HCT116 (cell line): ENCODE measurements around the gene UBTD1. TPM values are rescaled to one million over a fixed set of nuclear protein-coding genes. Genes with fewer than 3 reads are reported as not detected.

Source experiments
- ATAC-seq: fragments of 200-7000 bp; cut with Tn5 transposase; 2 replicates; pipeline ENCODE4 v1.9.1; 2020; ENCODE audit warnings: mild to moderate bottlenecking, moderate library complexity
- BruUV-seq: library from RNA; stranded (reverse); fragments of 400-500 nt; replicated peaks from 2 replicates; lab custom pipeline; 2021; lab: Mats Ljungman, UMichigan
- CTCF ChIA-PET: fragments of 300-600 bp; sonication (Branson Sonifier 250); formaldehyde crosslinking; loops from one replicate; lab custom pipeline; 2021; ENCODE audit warnings: antibody characterized with exemption; lab: Charles Lee
- POLR2A ChIA-PET: fragments of 300-600, 350-600 bp; sonication (Branson Sonifier 250); formaldehyde crosslinking; loops from one replicate; lab custom pipeline; 2021; ENCODE audit warnings: antibody characterized with exemption; lab: Charles Lee
- RAD21 ChIA-PET, 2 experiments: fragments of 300-600 bp; sonication (Branson Sonifier 250); formaldehyde crosslinking; loops; one replicate each; lab custom pipeline; 2023; ENCODE audit warnings: low total read pairs in 2 of 2; ENCODE audit not compliant: uncharacterized antibody in 2 of 2, unreplicated experiment in 2 of 2, low non-redundant PET in 1 of 2; lab: Charles Lee
- DNase-seq: peaks from one replicate; pipeline ENCODE4 v3.0.0-alpha.2; 2010; ENCODE audit warnings: low read depth, low spot score
- H2AFZ ChIP-seq: fragments of 200-600 bp; shearing (Covaris generic), sonication (generic); 2 replicates; pipeline ENCODE4 v1.6.1; 2017; ENCODE audit warnings: low read depth, mixed run types, mixed read lengths, antibody characterized with exemption, low read length; ENCODE audit not compliant: poor library complexity, severe bottlenecking
- H3K27ac ChIP-seq: 2 replicates; pipeline ENCODE4 v1.5.1; 2012; ENCODE audit warnings: low read depth, low read length
- H3K27me3 ChIP-seq: fragments of 200-600 bp; sonication (generic); 2 replicates; pipeline ENCODE4 v1.6.1; 2016; ENCODE audit warnings: mixed run types, low read length, mixed read lengths; ENCODE audit not compliant: insufficient read depth
- H3K36me3 ChIP-seq, 2 experiments: fragments of 200-500 bp in 1 of 2; fragments of 200-600 bp in 1 of 2; sonication (Bioruptor generic) in 1 of 2; sonication (generic) in 1 of 2; 2 replicates each; pipeline versions ENCODE4 v1.5.1 to v1.6.1; 2014 to 2016; ENCODE audit warnings: low read length in 2 of 2, inconsistent platforms in 1 of 2, mixed read lengths in 1 of 2, mixed run types in 1 of 2; ENCODE audit not compliant: insufficient read depth in 2 of 2, control insufficient read depth in 1 of 2
- H3K4me1 ChIP-seq, 2 experiments: fragments of 200-600 bp in 1 of 2; sonication (generic) in 1 of 2; 2 replicates each; pipeline versions ENCODE4 v1.5.1 to v1.6.1; 2012 to 2017; ENCODE audit warnings: low read length in 2 of 2, inconsistent platforms in 1 of 2, mild to moderate bottlenecking in 1 of 2, mixed read lengths in 1 of 2, mixed run types in 1 of 2, moderate library complexity in 1 of 2; ENCODE audit not compliant: insufficient read depth in 2 of 2, control insufficient read depth in 1 of 2
- H3K4me2 ChIP-seq: fragments of 200-600 bp; sonication (generic); 2 replicates; pipeline ENCODE4 v1.6.1; 2017; ENCODE audit warnings: mixed run types, low read length, mixed read lengths
- H3K4me3 ChIP-seq, 2 experiments: fragments of 200-600 bp in 1 of 2; sonication (generic) in 1 of 2; replicated peaks in 1 of 2; 2 replicates each; pipeline ENCODE4 v1.5.1; 2011 to 2016; ENCODE audit warnings: low read length in 2 of 2, control low read depth in 1 of 2, low read depth in 1 of 2, mild to moderate bottlenecking in 1 of 2, mixed read lengths in 1 of 2, mixed run types in 1 of 2
- H3K79me2 ChIP-seq: fragments of 200-600 bp; sonication (generic); 2 replicates; pipeline ENCODE4 v1.6.1; 2017; ENCODE audit warnings: mild to moderate bottlenecking, mixed run types, low read length, moderate library complexity, mixed read lengths; ENCODE audit not compliant: insufficient read depth
- H3K9ac ChIP-seq: fragments of 200-600 bp; sonication (generic); 2 replicates; pipeline ENCODE4 v1.6.1; 2016; ENCODE audit warnings: low read length, mixed read lengths
- H3K9me2 ChIP-seq: fragments of 200-600 bp; sonication (generic), shearing (Covaris generic); 2 replicates; pipeline ENCODE4 v1.6.1; 2017; ENCODE audit warnings: mixed run types, mild to moderate bottlenecking, moderate library complexity; ENCODE audit not compliant: insufficient read depth
- H3K9me3 ChIP-seq, 2 experiments: fragments of 200-500 bp in 1 of 2; fragments of 200-600 bp in 1 of 2; sonication (Bioruptor generic) in 1 of 2; sonication (generic) in 1 of 2; 2 replicates each; pipeline ENCODE4 v1.6.1; 2014 to 2017; ENCODE audit warnings: low read length in 2 of 2, mixed read lengths in 2 of 2, inconsistent platforms in 1 of 2, low read depth in 1 of 2, mild to moderate bottlenecking in 1 of 2, mixed run types in 1 of 2, moderate library complexity in 1 of 2; ENCODE audit not compliant: control insufficient read depth in 1 of 2, insufficient read depth in 1 of 2
- H4K20me1 ChIP-seq: fragments of 200-600 bp; sonication (generic), shearing (Covaris generic); 2 replicates; pipeline ENCODE4 v1.6.1; 2017; ENCODE audit warnings: mixed run types, mild to moderate bottlenecking, moderate library complexity; ENCODE audit not compliant: insufficient read depth
- CBX3 ChIP-seq: IDR thresholded peaks from 2 replicates; pipeline ENCODE4 v1.6.1; 2012; ENCODE audit warnings: low read depth
- CEBPB ChIP-seq: IDR thresholded peaks from 2 replicates; pipeline ENCODE4 v1.6.1; 2012; ENCODE audit warnings: low read depth
- EGR1 ChIP-seq: IDR thresholded peaks from 2 replicates; pipeline ENCODE4 v1.6.1; 2012; ENCODE audit warnings: low read depth
- EZH2 ChIP-seq: fragments of 200-600 bp; sonication (generic); IDR thresholded peaks from 2 replicates; pipeline ENCODE4 v1.6.1; 2017; ENCODE audit warnings: antibody characterized with exemption, mixed run types
- EZH2phosphoT487 ChIP-seq: fragments of 200-600 bp; IDR thresholded peaks from 2 replicates; pipeline ENCODE4 v1.6.1; 2018; ENCODE audit warnings: antibody characterized with exemption, borderline replicate concordance
- JUND ChIP-seq: IDR thresholded peaks from 2 replicates; pipeline ENCODE4 v1.6.1; 2012
- POLR2A ChIP-seq: IDR thresholded peaks from 2 replicates; pipeline ENCODE4 v1.7.0; 2011; ENCODE audit warnings: borderline replicate concordance; ENCODE audit not compliant: insufficient read depth, insufficient read length; ENCODE audit errors: extremely low read depth
- POLR2AphosphoS5 ChIP-seq: IDR thresholded peaks from 2 replicates; pipeline ENCODE4 v1.6.1; 2011; ENCODE audit warnings: mild to moderate bottlenecking, low read depth, low read length, moderate library complexity
- SIN3A ChIP-seq: IDR thresholded peaks from 2 replicates; pipeline ENCODE4 v1.6.1; 2012; ENCODE audit warnings: low read depth
- SP1 ChIP-seq: IDR thresholded peaks from 2 replicates; pipeline ENCODE4 v1.6.1; 2012; ENCODE audit warnings: low read depth
- SRF ChIP-seq: IDR thresholded peaks from 2 replicates; pipeline ENCODE4 v1.6.1; 2012; ENCODE audit warnings: low read depth
- YY1 ChIP-seq: IDR thresholded peaks from 2 replicates; pipeline ENCODE4 v1.6.1; 2011; ENCODE audit warnings: low read length, low read depth, moderate library complexity, mild to moderate bottlenecking; ENCODE audit not compliant: insufficient replicate concordance; ENCODE audit errors: extremely low read depth
- ZFX ChIP-seq: fragments of 450-650 bp; IDR thresholded peaks from 2 replicates; pipeline ENCODE4 v1.6.1; 2017
- ZNF274 ChIP-seq: fragments of 200-500 bp; sonication (Bioruptor generic); IDR thresholded peaks from 2 replicates; pipeline ENCODE4 v1.6.1; 2014; ENCODE audit warnings: mild to moderate bottlenecking, low read depth, low read length, inconsistent platforms
- intact Hi-C: fragments of 100-400 bp; cut with micrococcal nuclease; formaldehyde crosslinking; loops from 2 replicates; pipeline ENCODE4 v1.10.0; 2022
- total RNA-seq: library from RNA; stranded (reverse); gene quantifications from one replicate; pipeline ENCODE4 v1.2.1, GENCODE V29; 2021; ENCODE audit not compliant: unreplicated experiment
- TF ChIP-seq, protein P1 (sequence below): IDR thresholded peaks from 2 replicates; pipeline ENCODE4 v1.6.1; 2011; ENCODE audit warnings: mild to moderate bottlenecking, low read length, moderate library complexity; ENCODE audit not compliant: insufficient replicate concordance; ENCODE audit errors: extremely low read depth
- TF ChIP-seq, protein P2 (sequence below): IDR thresholded peaks from 2 replicates; pipeline ENCODE4 v1.6.1; 2012; ENCODE audit warnings: low read depth
- TF ChIP-seq, protein P3 (sequence below): IDR thresholded peaks from 2 replicates; pipeline ENCODE4 v1.6.1; 2012
- TF ChIP-seq, protein P4 (sequence below): IDR thresholded peaks from 2 replicates; pipeline ENCODE4 v1.6.1; 2012

The UBTD1 gene
- total RNA-seq, 1 experiment from 2014 or later: 12.8 TPM

DNA sequence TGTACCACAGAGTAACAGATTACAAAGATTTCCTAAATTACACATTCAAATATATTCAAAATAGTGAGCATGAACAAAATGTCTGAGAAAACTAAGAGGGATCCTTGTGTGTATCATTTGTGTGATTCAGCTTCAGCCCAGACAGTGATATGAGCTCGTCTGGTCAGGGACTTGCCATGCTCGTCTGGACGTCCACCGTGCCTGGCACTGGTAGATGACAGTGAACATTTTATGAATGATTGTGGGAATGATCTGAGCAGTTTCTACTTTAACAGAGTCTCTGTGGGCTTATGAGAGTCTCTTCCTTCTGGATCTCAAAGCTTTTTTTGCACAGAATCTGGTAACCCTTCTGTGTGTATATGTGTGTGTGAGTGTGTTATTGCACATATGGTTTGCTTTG, 39.7 kb downstream of the UBTD1 start:
- Histone ChIP-seq H3K4me3 (no peak overlapping the region), H3K9ac (no peak overlapping the region), H3K4me2 (no peak overlapping the region), H3K4me1 (peaks cover 44 to 64% of the 10 kb centered on the region in 2 experiments), H3K27me3 (no peaks in the 10 kb centered on the region), H3K36me3 (no peaks in the 10 kb centered on the region), H3K9me3 (no peaks in the 10 kb centered on the region), H3K79me2 (no peaks in the 10 kb centered on the region), H3K9me2 (no peaks in the 10 kb centered on the region), H2AFZ (no peak overlapping the region), H4K20me1 (no peaks in the 10 kb centered on the region), H3K27ac (no peak overlapping the region)
- no peak for DNase-seq
- ChIA-PET POLR2A (no interaction called here), CTCF (interaction anchor here (2.7 kb wide), 1 partner anchor 15 kb away, joined by 12 read pairs; no protein-coding TSS in a partner anchor), RAD21 (no interaction called here)
- no TSS peak for BruUV-seq
- no peak for ATAC-seq
- intact Hi-C loops: no loop called here
- TF ChIP-seq, protein P1, sequence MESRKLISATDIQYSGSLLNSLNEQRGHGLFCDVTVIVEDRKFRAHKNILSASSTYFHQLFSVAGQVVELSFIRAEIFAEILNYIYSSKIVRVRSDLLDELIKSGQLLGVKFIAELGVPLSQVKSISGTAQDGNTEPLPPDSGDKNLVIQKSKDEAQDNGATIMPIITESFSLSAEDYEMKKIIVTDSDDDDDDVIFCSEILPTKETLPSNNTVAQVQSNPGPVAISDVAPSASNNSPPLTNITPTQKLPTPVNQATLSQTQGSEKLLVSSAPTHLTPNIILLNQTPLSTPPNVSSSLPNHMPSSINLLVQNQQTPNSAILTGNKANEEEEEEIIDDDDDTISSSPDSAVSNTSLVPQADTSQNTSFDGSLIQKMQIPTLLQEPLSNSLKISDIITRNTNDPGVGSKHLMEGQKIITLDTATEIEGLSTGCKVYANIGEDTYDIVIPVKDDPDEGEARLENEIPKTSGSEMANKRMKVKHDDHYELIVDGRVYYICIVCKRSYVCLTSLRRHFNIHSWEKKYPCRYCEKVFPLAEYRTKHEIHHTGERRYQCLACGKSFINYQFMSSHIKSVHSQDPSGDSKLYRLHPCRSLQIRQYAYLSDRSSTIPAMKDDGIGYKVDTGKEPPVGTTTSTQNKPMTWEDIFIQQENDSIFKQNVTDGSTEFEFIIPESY: no peak
- no peak for TF ChIP-seq ZFX
- TF ChIP-seq POLR2A: no peak
- TF ChIP-seq JUND: no peak
- no peak for TF ChIP-seq POLR2AphosphoS5
- TF ChIP-seq SIN3A: no peak
- no peak for TF ChIP-seq CEBPB
- TF ChIP-seq ZNF274: no peak
- TF ChIP-seq, protein P2, sequence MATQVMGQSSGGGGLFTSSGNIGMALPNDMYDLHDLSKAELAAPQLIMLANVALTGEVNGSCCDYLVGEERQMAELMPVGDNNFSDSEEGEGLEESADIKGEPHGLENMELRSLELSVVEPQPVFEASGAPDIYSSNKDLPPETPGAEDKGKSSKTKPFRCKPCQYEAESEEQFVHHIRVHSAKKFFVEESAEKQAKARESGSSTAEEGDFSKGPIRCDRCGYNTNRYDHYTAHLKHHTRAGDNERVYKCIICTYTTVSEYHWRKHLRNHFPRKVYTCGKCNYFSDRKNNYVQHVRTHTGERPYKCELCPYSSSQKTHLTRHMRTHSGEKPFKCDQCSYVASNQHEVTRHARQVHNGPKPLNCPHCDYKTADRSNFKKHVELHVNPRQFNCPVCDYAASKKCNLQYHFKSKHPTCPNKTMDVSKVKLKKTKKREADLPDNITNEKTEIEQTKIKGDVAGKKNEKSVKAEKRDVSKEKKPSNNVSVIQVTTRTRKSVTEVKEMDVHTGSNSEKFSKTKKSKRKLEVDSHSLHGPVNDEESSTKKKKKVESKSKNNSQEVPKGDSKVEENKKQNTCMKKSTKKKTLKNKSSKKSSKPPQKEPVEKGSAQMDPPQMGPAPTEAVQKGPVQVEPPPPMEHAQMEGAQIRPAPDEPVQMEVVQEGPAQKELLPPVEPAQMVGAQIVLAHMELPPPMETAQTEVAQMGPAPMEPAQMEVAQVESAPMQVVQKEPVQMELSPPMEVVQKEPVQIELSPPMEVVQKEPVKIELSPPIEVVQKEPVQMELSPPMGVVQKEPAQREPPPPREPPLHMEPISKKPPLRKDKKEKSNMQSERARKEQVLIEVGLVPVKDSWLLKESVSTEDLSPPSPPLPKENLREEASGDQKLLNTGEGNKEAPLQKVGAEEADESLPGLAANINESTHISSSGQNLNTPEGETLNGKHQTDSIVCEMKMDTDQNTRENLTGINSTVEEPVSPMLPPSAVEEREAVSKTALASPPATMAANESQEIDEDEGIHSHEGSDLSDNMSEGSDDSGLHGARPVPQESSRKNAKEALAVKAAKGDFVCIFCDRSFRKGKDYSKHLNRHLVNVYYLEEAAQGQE: no peak
- no peak for TF ChIP-seq EZH2phosphoT487
- TF ChIP-seq CBX3: no peak
- TF ChIP-seq SP1: no peak
- TF ChIP-seq EZH2: no peak
- no peak for TF ChIP-seq SRF
- TF ChIP-seq EGR1: no peak
- TF ChIP-seq, protein P3, sequence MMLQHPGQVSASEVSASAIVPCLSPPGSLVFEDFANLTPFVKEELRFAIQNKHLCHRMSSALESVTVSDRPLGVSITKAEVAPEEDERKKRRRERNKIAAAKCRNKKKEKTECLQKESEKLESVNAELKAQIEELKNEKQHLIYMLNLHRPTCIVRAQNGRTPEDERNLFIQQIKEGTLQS: no peak
- no peak for TF ChIP-seq YY1
- TF ChIP-seq, protein P4, sequence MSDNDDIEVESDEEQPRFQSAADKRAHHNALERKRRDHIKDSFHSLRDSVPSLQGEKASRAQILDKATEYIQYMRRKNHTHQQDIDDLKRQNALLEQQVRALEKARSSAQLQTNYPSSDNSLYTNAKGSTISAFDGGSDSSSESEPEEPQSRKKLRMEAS: no peak
